T-helper 1 cell treated with Interleukin-12 subunit alpha and Interleukin-12 subunit beta and Interleukin-4 antibody, amounts not matched to agents 30 μg/mL and 1 μg/mL, for 36 hours (primary cell): ENCODE results near the gene CDC6.

ENCODE experiments used
- H3K27ac Mint-ChIP-seq: one replicate; pipeline ENCODE4 v1.8.0; 2021; ENCODE audit warnings: mild to moderate bottlenecking, mixed read lengths
- H3K27me3 Mint-ChIP-seq: one replicate; pipeline ENCODE4 v1.8.0; 2021; ENCODE audit warnings: low read depth, mixed read lengths
- H3K36me3 Mint-ChIP-seq: one replicate; pipeline ENCODE4 v1.8.0; 2021; ENCODE audit warnings: low read depth, mixed read lengths
- H3K4me1 Mint-ChIP-seq: one replicate; pipeline ENCODE4 v1.8.0; 2021; ENCODE audit warnings: low read depth, mixed read lengths
- H3K4me3 Mint-ChIP-seq: one replicate; pipeline ENCODE4 v1.8.0; 2021; ENCODE audit warnings: mild to moderate bottlenecking, moderate library complexity, mixed read lengths
- H3K9me3 Mint-ChIP-seq: one replicate; pipeline ENCODE4 v1.8.0; 2021; ENCODE audit warnings: mixed read lengths

The CDC6 gene

DNA sequence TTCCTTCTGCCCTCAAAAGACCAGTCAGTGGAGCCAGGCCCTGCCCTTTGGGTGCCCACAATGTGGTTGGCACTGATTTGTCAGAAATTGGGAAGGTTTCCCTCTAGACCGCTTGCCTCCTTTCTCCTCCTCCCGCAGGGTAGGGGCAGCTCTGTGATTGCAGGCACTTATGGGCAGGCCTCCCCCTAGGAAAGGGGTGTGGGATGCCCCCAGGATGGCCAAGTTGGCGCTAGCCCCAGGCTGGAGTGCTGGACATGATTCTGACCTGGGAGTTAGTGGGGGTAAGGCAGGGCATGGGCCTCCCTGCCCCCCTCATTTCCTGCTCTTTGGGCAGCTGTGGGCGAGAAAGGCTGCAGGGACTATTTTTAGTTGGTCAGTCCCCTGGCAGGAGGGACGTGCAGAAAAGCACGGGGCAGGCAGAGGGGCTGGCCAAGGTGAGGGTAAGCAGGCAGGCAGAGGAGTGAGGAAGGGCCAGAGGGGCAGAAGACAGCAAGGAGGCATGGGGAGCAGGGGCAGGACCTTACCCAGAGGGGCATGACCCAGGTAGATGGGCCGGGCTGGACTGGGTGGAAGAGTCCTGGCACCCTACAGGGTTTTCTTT is 24.6 kb downstream of the CDC6 start:
- Mint-ChIP-seq H3K4me1 (peaks cover 49% of the 10 kb centered on the region), H3K36me3 (no peaks in the 10 kb centered on the region), H3K9me3 (no peaks in the 10 kb centered on the region), H3K27ac (peak overlapping the region; percentile 56), H3K4me3 (no peak overlapping the region), H3K27me3 (no peaks in the 10 kb centered on the region)

DNA sequence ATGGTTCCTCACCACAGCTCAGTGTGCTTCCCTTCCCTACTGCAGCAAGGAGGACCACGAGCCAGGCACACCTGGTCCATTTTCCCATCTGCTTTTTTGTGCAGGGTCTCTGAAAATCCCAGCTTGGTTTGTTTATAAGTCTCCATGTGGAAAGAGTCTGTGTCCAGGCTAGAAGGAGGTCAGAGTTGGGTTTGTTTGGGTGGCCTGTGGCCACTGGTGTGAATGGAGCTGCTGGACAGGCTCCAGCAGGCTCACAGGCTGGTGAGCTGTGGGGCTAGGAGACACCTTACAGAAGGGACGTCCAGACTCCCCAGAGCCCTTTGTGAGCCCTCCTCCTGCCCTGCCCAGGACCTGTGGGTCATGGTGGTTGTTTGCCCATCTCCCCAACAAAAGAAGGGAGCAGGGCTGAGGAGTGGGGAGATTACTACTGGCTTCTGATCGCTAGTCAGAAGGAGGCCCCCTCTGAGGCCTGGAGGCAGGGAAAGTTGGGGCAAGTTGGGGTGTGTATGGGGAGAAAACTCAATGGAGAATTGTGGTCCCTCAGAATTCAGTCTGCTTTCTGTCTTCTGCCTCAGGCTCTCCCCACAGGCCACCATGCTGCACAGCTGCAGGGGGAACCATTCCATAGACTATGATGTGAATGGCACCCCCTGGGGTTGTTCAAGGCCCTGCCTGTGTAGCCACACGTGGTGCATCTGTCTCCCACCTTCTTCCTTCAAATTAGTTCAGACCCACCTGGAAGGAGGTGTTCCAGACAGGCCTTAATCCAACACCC is 25.4 kb downstream of the CDC6 start:
- Mint-ChIP-seq H3K4me3 (no peak overlapping the region), H3K9me3 (no peaks in the 10 kb centered on the region), H3K36me3 (no peaks in the 10 kb centered on the region), H3K4me1 (peaks cover 56% of the 10 kb centered on the region), H3K27ac (no peak overlapping the region), H3K27me3 (no peaks in the 10 kb centered on the region)

DNA sequence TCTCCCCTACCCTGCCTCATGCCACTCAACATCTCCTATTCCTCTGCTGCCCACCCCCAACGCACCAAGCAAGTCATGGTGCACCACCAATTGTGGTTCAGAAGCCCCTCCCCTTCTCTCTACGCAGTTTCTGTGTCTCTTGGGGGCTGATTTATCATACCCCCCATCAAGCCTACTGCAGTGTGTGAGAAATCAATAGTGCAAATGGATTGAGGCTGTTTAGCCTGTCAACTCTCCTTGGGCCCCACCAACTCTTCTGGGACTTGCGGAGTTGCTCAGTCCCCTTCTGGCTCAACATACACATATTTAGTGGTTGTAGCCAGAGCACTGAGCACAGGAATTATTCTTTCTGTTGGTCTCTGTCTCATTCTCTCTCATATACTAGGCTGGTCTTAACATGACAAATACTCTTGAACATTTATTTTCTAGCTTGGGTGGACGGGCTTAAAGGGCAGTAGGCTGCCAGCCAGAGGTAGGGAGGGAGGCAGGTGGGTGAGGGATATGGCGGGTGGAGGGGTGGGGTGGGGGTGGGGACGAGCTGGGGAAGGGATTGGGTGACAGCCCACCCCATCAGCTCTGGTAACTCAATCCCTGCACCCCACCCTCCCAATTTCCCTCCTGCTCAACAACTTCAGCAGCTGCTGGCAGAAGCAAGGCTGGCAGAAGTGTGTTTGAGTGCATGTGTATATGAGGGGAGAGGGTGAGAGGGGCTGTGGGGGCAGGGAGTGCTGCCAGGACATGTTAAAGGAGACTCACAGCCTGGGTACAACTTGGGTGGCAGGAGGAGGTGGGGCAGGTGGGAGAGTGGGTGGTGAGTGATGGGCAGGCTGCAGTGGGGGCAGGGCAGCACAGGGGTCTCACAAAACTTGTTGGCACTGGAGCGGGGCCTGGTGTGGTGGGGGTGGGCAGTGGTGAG is 26.2 kb downstream of the CDC6 start:
- no peak overlapping the region for H3K27ac Mint-ChIP-seq
- no peaks in the 10 kb centered on the region for H3K27me3 Mint-ChIP-seq
- H3K9me3 Mint-ChIP-seq, result no peaks in the 10 kb centered on the region
- H3K36me3 Mint-ChIP-seq, result no peaks in the 10 kb centered on the region
- no peak overlapping the region for H3K4me3 Mint-ChIP-seq
- peaks cover 59% of the 10 kb centered on the region for H3K4me1 Mint-ChIP-seq

GRCh38 chr17:40314584-40314956 is 26.9 kb downstream of the CDC6 start:
- Mint-ChIP-seq H3K36me3 (no peaks in the 10 kb centered on the region), H3K27ac (peak overlapping the region; percentile 55), H3K4me1 (peaks cover 61% of the 10 kb centered on the region), H3K9me3 (no peaks in the 10 kb centered on the region), H3K27me3 (no peaks in the 10 kb centered on the region), H3K4me3 (no peak overlapping the region)

- Mint-ChIP-seq H3K4me1 (peaks cover 62% of the 10 kb centered on the region), H3K27me3 (no peaks in the 10 kb centered on the region), H3K27ac (no peak overlapping the region), H3K4me3 (no peak overlapping the region), H3K36me3 (peaks cover 2% of the 10 kb centered on the region), H3K9me3 (no peaks in the 10 kb centered on the region)
Observed at GRCh38 chr17:40315206-40315605, 27.5 kb downstream of the CDC6 start.

GRCh38 chr17:40315678-40316570 is 28.2 kb downstream of the CDC6 start:
- Mint-ChIP-seq H3K4me1 (peaks cover 65% of the 10 kb centered on the region), H3K9me3 (no peaks in the 10 kb centered on the region), H3K27ac (no peak overlapping the region), H3K4me3 (peak overlapping the region; percentile 25), H3K36me3 (peaks cover 2% of the 10 kb centered on the region), H3K27me3 (no peaks in the 10 kb centered on the region)

DNA sequence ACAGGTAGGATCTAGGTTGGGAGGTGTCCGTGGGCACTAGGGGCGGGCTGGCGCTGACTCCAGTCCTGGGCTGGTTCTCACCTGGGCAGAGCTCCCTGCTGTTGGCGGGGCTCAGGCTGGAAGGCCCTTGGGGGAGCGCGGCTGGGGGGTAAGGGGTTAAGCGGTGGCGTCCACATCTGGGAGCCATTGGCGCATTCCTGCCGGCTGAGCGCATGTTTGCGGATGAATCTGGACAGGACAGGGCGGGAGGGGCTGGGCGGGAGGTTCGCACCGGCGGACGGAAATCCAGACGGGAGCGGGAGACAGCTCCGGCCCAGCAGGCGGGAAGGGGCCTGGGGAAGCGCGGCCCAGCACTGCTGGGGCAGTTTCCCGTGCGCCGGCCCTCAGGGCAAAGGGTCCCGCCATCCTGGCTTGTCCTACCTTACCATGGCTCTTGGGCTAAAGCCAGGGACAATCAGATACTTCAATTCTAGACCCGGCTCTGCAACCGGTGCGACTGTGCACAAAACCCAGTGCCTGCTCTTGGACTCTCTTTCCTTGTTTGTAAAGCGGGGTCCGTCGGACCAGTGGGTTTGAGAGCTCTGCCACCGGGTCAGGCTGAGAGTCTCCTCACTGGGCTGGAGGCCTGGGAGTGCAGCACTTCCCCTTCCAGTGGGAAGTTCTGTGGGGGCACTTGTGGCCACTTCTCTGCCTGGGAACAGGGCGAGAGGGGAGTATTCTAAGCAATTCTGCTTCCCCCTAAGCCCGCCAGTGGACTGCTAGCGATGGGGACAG is 29.1 kb downstream of the CDC6 start:
- Mint-ChIP-seq H3K27ac (no peak overlapping the region), H3K27me3 (no peaks in the 10 kb centered on the region), H3K4me1 (peaks cover 67% of the 10 kb centered on the region), H3K36me3 (peaks cover 2% of the 10 kb centered on the region), H3K4me3 (peak overlapping the region; percentile 90), H3K9me3 (no peaks in the 10 kb centered on the region)

GRCh38 chr17:40317345-40317873 is 29.7 kb downstream of the CDC6 start:
- H3K4me3 Mint-ChIP-seq, result peak overlapping the region; percentile 90
- H3K4me1 Mint-ChIP-seq, result peaks cover 67% of the 10 kb centered on the region
- H3K27ac Mint-ChIP-seq, result peak overlapping the region; percentile 52
- H3K36me3 Mint-ChIP-seq, result peaks cover 2% of the 10 kb centered on the region
- no peaks in the 10 kb centered on the region for H3K27me3 Mint-ChIP-seq
- no peaks in the 10 kb centered on the region for H3K9me3 Mint-ChIP-seq

GRCh38 chr17:40317880-40318829 is 30.5 kb downstream of the CDC6 start:
- Mint-ChIP-seq H3K27me3 (no peaks in the 10 kb centered on the region), H3K27ac (peak overlapping the region; percentile 86), H3K4me3 (peak overlapping the region; percentile 90), H3K4me1 (peaks cover 74% of the 10 kb centered on the region), H3K36me3 (peaks cover 2% of the 10 kb centered on the region), H3K9me3 (no peaks in the 10 kb centered on the region)

DNA sequence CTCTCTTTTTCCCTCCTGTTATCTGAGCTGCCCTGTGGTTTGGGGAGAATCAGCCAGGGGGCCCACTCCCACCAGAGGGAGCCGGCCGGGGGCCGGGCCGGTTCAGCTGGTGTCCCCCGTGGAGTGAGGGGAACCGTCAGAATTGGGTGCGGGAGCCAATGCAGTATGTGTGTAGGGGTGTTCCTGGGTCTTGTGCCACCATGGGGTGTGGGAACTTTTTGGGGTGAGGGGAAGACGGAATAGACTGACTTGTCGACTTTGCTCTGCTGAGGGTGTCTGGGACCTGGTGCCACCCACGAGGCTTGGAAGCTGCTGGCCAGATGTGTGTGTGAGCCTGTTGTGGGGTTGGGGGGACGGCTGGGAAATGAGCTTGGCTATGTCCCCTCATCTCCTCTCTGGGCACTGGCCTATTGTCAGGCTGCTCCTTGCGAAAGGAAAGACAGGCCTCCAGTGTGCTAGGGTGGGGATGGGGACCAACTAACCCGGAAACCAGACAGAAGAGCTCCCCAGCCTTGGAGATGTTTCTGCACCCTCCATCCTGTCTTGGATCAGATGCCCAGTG is 31.2 kb downstream of the CDC6 start:
- peaks cover 81% of the 10 kb centered on the region for H3K4me1 Mint-ChIP-seq
- peak overlapping the region; percentile 86 for H3K27ac Mint-ChIP-seq
- no peaks in the 10 kb centered on the region for H3K9me3 Mint-ChIP-seq
- peaks cover 2% of the 10 kb centered on the region for H3K36me3 Mint-ChIP-seq
- peak overlapping the region; percentile 90 for H3K4me3 Mint-ChIP-seq
- H3K27me3 Mint-ChIP-seq, result no peaks in the 10 kb centered on the region

- Mint-ChIP-seq H3K4me3 (peak overlapping the region; percentile 90), H3K9me3 (no peaks in the 10 kb centered on the region), H3K27ac (peak overlapping the region; percentile 62), H3K36me3 (peaks cover 2% of the 10 kb centered on the region), H3K27me3 (no peaks in the 10 kb centered on the region), H3K4me1 (peaks cover 83% of the 10 kb centered on the region)
Observed at GRCh38 chr17:40319651-40320540, 32.2 kb downstream of the CDC6 start.
